ENCODE measurements around the gene KRTAP12-2.

- TF ChIP-seq POLR2A (IDR thresholded peaks at IDR 0.05) (no peak), CTCF (IDR thresholded peaks at IDR 0.05 in 8 of 11, conservative IDR thresholded peaks at IDR 0.05 in 3 of 11) (no peak), POLR2AphosphoS5 (IDR thresholded peaks at IDR 0.05) (no peak)
These were observed 44.8 kb upstream of the KRTAP12-2 start, which contains the start of gene TSPEAR for GRCh38 chr21:44711327-44712202.
